Progenitor cell of endocrine pancreas (in vitro differentiated cells): ENCODE results near the gene PLXNC1. TPM values are rescaled to one million over a fixed set of nuclear protein-coding genes. Genes with fewer than 3 reads are reported as not detected.

Experiments used
- DNase-seq: peaks from one replicate; pipeline ENCODE4 v3.0.0; 2021; ENCODE audit warnings: low spot score; ENCODE audit not compliant: unreplicated experiment
- H3K27ac Mint-ChIP-seq: 2 replicates; pipeline ENCODE4 v1.8.0; 2021; ENCODE audit warnings: mild to moderate bottlenecking, moderate library complexity, mixed read lengths
- H3K27me3 Mint-ChIP-seq: 2 replicates; pipeline ENCODE4 v1.8.0; 2021; ENCODE audit warnings: mixed read lengths
- H3K36me3 Mint-ChIP-seq: 2 replicates; pipeline ENCODE4 v1.8.0; 2022; ENCODE audit warnings: mixed read lengths; ENCODE audit not compliant: insufficient read depth
- H3K4me1 Mint-ChIP-seq: 2 replicates; pipeline ENCODE4 v1.8.0; 2021; ENCODE audit warnings: low read depth, mixed read lengths
- H3K4me3 Mint-ChIP-seq: 2 replicates; pipeline ENCODE4 v1.8.0; 2021; ENCODE audit warnings: low read depth, mild to moderate bottlenecking, moderate library complexity, mixed read lengths
- H3K9me3 Mint-ChIP-seq: 2 replicates; pipeline ENCODE4 v1.8.0; 2021; ENCODE audit warnings: low read depth, mixed read lengths
- CTCF ChIP-seq: fragments of 200-600 bp; sonication (generic); IDR thresholded peaks from one replicate; pipeline ENCODE4 v1.5.0; 2021; ENCODE audit warnings: antibody characterized with exemption, mild to moderate bottlenecking; ENCODE audit not compliant: unreplicated experiment
- total RNA-seq: library from RNA; stranded (reverse); gene quantifications from 2 replicates; pipeline ENCODE4 v1.2.1, GENCODE V29; 2021

Gene PLXNC1
- total RNA-seq, 1 donor from 2014 or later: 25.7 TPM

- TF ChIP-seq CTCF: no peak
- H3K4me1 Mint-ChIP-seq: peaks cover 2% of the 10 kb centered on the region
- no peak overlapping the region for H3K27ac Mint-ChIP-seq
- H3K4me3 Mint-ChIP-seq: no peak overlapping the region
- DNase-seq: no peak
- H3K9me3 Mint-ChIP-seq: no peaks in the 10 kb centered on the region
- peaks cover 19% of the 10 kb centered on the region for H3K27me3 Mint-ChIP-seq
- H3K36me3 Mint-ChIP-seq: no peaks in the 10 kb centered on the region
Measured at GRCh38 chr12:94141892-94142291, 6.5 kb upstream of the PLXNC1 start.

- DNase-seq: no peak
- Mint-ChIP-seq H3K27ac (no peak overlapping the region), H3K27me3 (peaks cover 24% of the 10 kb centered on the region), H3K36me3 (no peaks in the 10 kb centered on the region), H3K4me3 (no peak overlapping the region), H3K4me1 (peaks cover 2% of the 10 kb centered on the region), H3K9me3 (no peaks in the 10 kb centered on the region)
- no peak for TF ChIP-seq CTCF
Measured at GRCh38 chr12:94143438-94143837, 4.9 kb upstream of the PLXNC1 start.

- no peaks in the 10 kb centered on the region for H3K36me3 Mint-ChIP-seq
- H3K4me3 Mint-ChIP-seq: no peak overlapping the region
- DNase-seq: no peak
- H3K4me1 Mint-ChIP-seq: peaks cover 2% of the 10 kb centered on the region
- no peak overlapping the region for H3K27ac Mint-ChIP-seq
- peaks cover 24% of the 10 kb centered on the region for H3K27me3 Mint-ChIP-seq
- H3K9me3 Mint-ChIP-seq: no peaks in the 10 kb centered on the region
- no peak for TF ChIP-seq CTCF
Measured at GRCh38 chr12:94143951-94144350, 4.4 kb upstream of the PLXNC1 start.

GRCh38 chr12:94144781-94145180 lies 3.6 kb upstream of the PLXNC1 start:
- Mint-ChIP-seq H3K36me3 (no peaks in the 10 kb centered on the region), H3K27ac (no peak overlapping the region), H3K27me3 (peaks cover 24% of the 10 kb centered on the region), H3K9me3 (no peaks in the 10 kb centered on the region), H3K4me3 (no peak overlapping the region), H3K4me1 (peaks cover 2% of the 10 kb centered on the region)
- no peak for DNase-seq
- no peak for TF ChIP-seq CTCF

GRCh38 chr12:94145191-94145983 lies 3.0 kb upstream of the PLXNC1 start:
- peak; percentile 31 for TF ChIP-seq CTCF
- Mint-ChIP-seq H3K27ac (no peak overlapping the region), H3K27me3 (peaks cover 27% of the 10 kb centered on the region), H3K9me3 (no peaks in the 10 kb centered on the region), H3K36me3 (no peaks in the 10 kb centered on the region), H3K4me3 (no peak overlapping the region), H3K4me1 (peaks cover 2% of the 10 kb centered on the region)
- no peak for DNase-seq
